ENCODE measurements around the gene TUBA4B.

GRCh38 chr2:219285894-219286425 lies 32.9 kb downstream of the TUBA4B start:
- TF ChIP-seq TARDBP (IDR thresholded peaks at IDR 0.05) (no peak), BHLHE40 (IDR thresholded peaks at IDR 0.05; ENCODE audit: borderline replicate concordance) (no peak), FOXM1 (IDR thresholded peaks at IDR 0.05; ENCODE audit: borderline replicate concordance) (no peak), HDGF (IDR thresholded peaks at IDR 0.05; ENCODE audit: borderline replicate concordance) (no peak), SP1 (IDR thresholded peaks at IDR 0.05) (no peak), FOXA1 (IDR thresholded peaks at IDR 0.05) (no peak), NFRKB (IDR thresholded peaks at IDR 0.05) (no peak), L3MBTL2 (conservative IDR thresholded peaks at IDR 0.05) (no peak), ZNF384 (IDR thresholded peaks at IDR 0.05) (no peak)
